HepG2 (cell line): ENCODE data around the gene DDX60. TPM values are rescaled to one million over a fixed set of nuclear protein-coding genes. Genes with fewer than 3 reads are reported as not detected.

Source experiments
- ATAC-seq: fragments of 200-7000 bp; cut with Tn5 transposase; 3 replicates; pipeline ENCODE4 v1.9.1; 2020; ENCODE audit warnings: mild to moderate bottlenecking, moderate library complexity
- BruUV-seq: library from RNA; stranded (reverse); fragments of 400-500 nt; replicated peaks from 2 replicates; lab custom pipeline; 2021; lab: Mats Ljungman, UMichigan
- CTCF ChIA-PET: fragments of 300-600 bp; formaldehyde crosslinking; extraction: SDS; loops from one replicate; lab custom pipeline; 2021; ENCODE audit warnings: low total read pairs, inconsistent platforms, low intra/inter-chr PET ratio; lab: Yijun Ruan, JAX
- POLR2A ChIA-PET: fragments of 350-600 bp; sonication (Branson Sonifier 250); formaldehyde crosslinking; loops from one replicate; lab custom pipeline; 2020; ENCODE audit warnings: antibody characterized with exemption, inconsistent platforms; lab: Yijun Ruan, JAX
- DNase-seq: peaks from one replicate; pipeline ENCODE4 v3.0.0-alpha.2; 2015; ENCODE audit warnings: low spot score
- FAIRE-seq: peaks from 3 replicates; lab custom pipeline; 2011; peaks lifted over from hg19 to GRCh38; lab: Jason Lieb, UNC
- H2AFZ ChIP-seq: one replicate; pipeline ENCODE4 v1.6.1; 2011; ENCODE audit warnings: low read length, inconsistent platforms
- H3K27ac ChIP-seq: fragments of 300-600 bp; 3 replicates; pipeline ENCODE4 v1.8.0; 2011; ENCODE audit warnings: mixed run types, mild to moderate bottlenecking, mixed read lengths, low read length, inconsistent platforms; ENCODE audit not compliant: insufficient read depth; ENCODE audit errors: extremely low read length
- H3K27me3 ChIP-seq, 2 experiments: fragments of 200-600 bp in 1 of 2; 2 replicates in 1 of 2; 3 replicates in 1 of 2; pipeline versions ENCODE4 v1.6.0 to v1.8.0; 2011; ENCODE audit warnings: low read length in 2 of 2, mild to moderate bottlenecking in 2 of 2, moderate library complexity in 2 of 2, inconsistent platforms in 1 of 2; ENCODE audit not compliant: insufficient read depth in 2 of 2, control insufficient read depth in 1 of 2
- H3K36me3 ChIP-seq, 2 experiments: fragments of 200-600 bp in 1 of 2; replicated peaks in 1 of 2; 2 replicates in 1 of 2; 3 replicates in 1 of 2; pipeline versions ENCODE4 v1.5.1 to v1.8.0; 2011; ENCODE audit warnings: low read length in 2 of 2, inconsistent platforms in 1 of 2; ENCODE audit not compliant: insufficient read depth in 2 of 2, control insufficient read depth in 1 of 2
- H3K4me1 ChIP-seq: 2 replicates; pipeline ENCODE4 v1.5.1; 2012; ENCODE audit warnings: low read length, inconsistent platforms; ENCODE audit not compliant: insufficient read depth
- H3K4me2 ChIP-seq: 2 replicates; pipeline ENCODE4 v1.6.0; 2011; ENCODE audit warnings: low read depth, low read length, inconsistent platforms
- H3K4me3 ChIP-seq, 3 experiments: fragments of 200-600 bp in 1 of 3; sonication (generic), shearing (Covaris generic) in 1 of 3; replicated peaks in 1 of 3; 2 replicates each; pipeline ENCODE4 v1.5.1; 2011 to 2016; ENCODE audit warnings: low read length in 3 of 3, inconsistent platforms in 2 of 3, low read depth in 2 of 3, mild to moderate bottlenecking in 2 of 3, control low read depth in 1 of 3, mixed read lengths in 1 of 3; ENCODE audit not compliant: insufficient read depth in 1 of 3
- H3K79me2 ChIP-seq: one replicate; pipeline ENCODE4 v1.6.1; 2011; ENCODE audit warnings: low read length, inconsistent platforms; ENCODE audit not compliant: insufficient read depth
- H3K9ac ChIP-seq: 2 replicates; pipeline ENCODE4 v1.6.0; 2011; ENCODE audit warnings: mild to moderate bottlenecking, low read depth, low read length, inconsistent platforms; ENCODE audit not compliant: insufficient read depth
- H3K9me3 ChIP-seq: 2 replicates; pipeline ENCODE4 v1.5.1; 2012; ENCODE audit warnings: mild to moderate bottlenecking, low read length
- H4K20me1 ChIP-seq: 2 replicates; pipeline ENCODE4 v1.6.0; 2011; ENCODE audit warnings: inconsistent platforms, mild to moderate bottlenecking, low read length, moderate library complexity; ENCODE audit not compliant: insufficient read depth
- AGO1 ChIP-seq: fragments of 200-400 bp; formaldehyde crosslinking; IDR thresholded peaks from 2 replicates; pipeline ENCODE4 v1.6.1; 2017; ENCODE audit warnings: mild to moderate bottlenecking, low read depth, low read length, moderate library complexity; ENCODE audit not compliant: poor library complexity, severe bottlenecking
- CENPBD1 ChIP-seq: sonication (generic); formaldehyde crosslinking; IDR thresholded peaks from 2 replicates; pipeline ENCODE4 v1.8.0; 2022; ENCODE audit warnings: missing genetic modification reagents, low read depth, mild to moderate bottlenecking, borderline replicate concordance
- DPF2 ChIP-seq: sonication (generic); formaldehyde crosslinking; IDR thresholded peaks from 2 replicates; pipeline ENCODE4 v1.4.0; 2020; ENCODE audit warnings: mild to moderate bottlenecking, low read depth, missing genetic modification reagents, borderline replicate concordance
- GPN1 ChIP-seq: sonication (generic); formaldehyde crosslinking; IDR thresholded peaks from 2 replicates; pipeline ENCODE4 v1.5.1; 2020; ENCODE audit warnings: missing genetic modification reagents, borderline replicate concordance
- HMG20A ChIP-seq: IDR thresholded peaks from 2 replicates; pipeline ENCODE4 v1.6.1; 2016; ENCODE audit warnings: borderline replicate concordance
- LCORL ChIP-seq, 2 experiments: fragments of 450-650 bp in 1 of 2; sonication (generic) in 1 of 2; formaldehyde crosslinking in 1 of 2; IDR thresholded peaks; 2 replicates each; pipeline versions ENCODE4 v1.5.0 to v1.6.1; 2017 to 2020; ENCODE audit warnings: antibody characterized with exemption in 1 of 2, missing genetic modification reagents in 1 of 2
- RARG ChIP-seq: sonication (generic); formaldehyde crosslinking; IDR thresholded peaks from 2 replicates; pipeline ENCODE4 v1.4.0; 2020; ENCODE audit warnings: low read depth, mild to moderate bottlenecking, missing genetic modification reagents
- REST ChIP-seq, 2 experiments: IDR thresholded peaks; 2 replicates each; pipeline ENCODE4 v1.6.1; 2011 to 2012; ENCODE audit warnings: low read length in 2 of 2, borderline replicate concordance in 1 of 2, low read depth in 1 of 2, mild to moderate bottlenecking in 1 of 2, moderate library complexity in 1 of 2
- U2AF1 ChIP-seq: fragments of 200-400 bp; formaldehyde crosslinking; optimal IDR thresholded peaks from 2 replicates; pipeline ENCODE3; 2017; ENCODE audit warnings: mild to moderate bottlenecking, low read depth, low read length
- ZNF326 ChIP-seq: sonication (generic); formaldehyde crosslinking; IDR thresholded peaks from 2 replicates; pipeline ENCODE4 v1.4.0; 2020; ENCODE audit warnings: missing genetic modification reagents, borderline replicate concordance
- ZNF33B ChIP-seq: sonication (generic); formaldehyde crosslinking; IDR thresholded peaks from 2 replicates; pipeline ENCODE4 v1.5.1; 2020; ENCODE audit warnings: mild to moderate bottlenecking, missing genetic modification reagents
- ZNF460 ChIP-seq: sonication (generic); formaldehyde crosslinking; IDR thresholded peaks from 2 replicates; pipeline ENCODE4 v1.5.1; 2020; ENCODE audit warnings: missing genetic modification reagents, mild to moderate bottlenecking, borderline replicate concordance
- ZNF557 ChIP-seq: sonication (generic); formaldehyde crosslinking; IDR thresholded peaks from 2 replicates; pipeline ENCODE4 v1.4.0; 2020; ENCODE audit warnings: missing genetic modification reagents
- ZNF572 ChIP-seq: sonication (generic); formaldehyde crosslinking; IDR thresholded peaks from 2 replicates; pipeline ENCODE4 v1.5.1; 2020; ENCODE audit warnings: mild to moderate bottlenecking, missing genetic modification reagents
- ZNF713 ChIP-seq: sonication (generic); formaldehyde crosslinking; IDR thresholded peaks from 2 replicates; pipeline ENCODE4 v1.4.0; 2020; ENCODE audit warnings: mild to moderate bottlenecking, missing genetic modification reagents
- ZNF891 ChIP-seq: sonication (generic); formaldehyde crosslinking; IDR thresholded peaks from 2 replicates; pipeline ENCODE4 v1.5.0; 2020; ENCODE audit warnings: mild to moderate bottlenecking, missing genetic modification reagents
- WGBS: methylation state at CpG from one replicate; pipeline ENCODE4 v1.1.6; 2017; ENCODE audit warnings: low lambda C conversion rate; 5-methylcytosine and 5-hydroxymethylcytosine counted together
- in situ Hi-C: cut with HindIII; loops from 2 replicates; pipeline ENCODE4 v1.10.0; 2017; ENCODE audit warnings: low pct_unique_long_range_greater_than_20kb; ENCODE audit not compliant: extremely low pct_ligation_motif_present
- intact Hi-C: fragments of 100-400 bp; cut with micrococcal nuclease; formaldehyde crosslinking; loops from one replicate; pipeline ENCODE4 v1.10.0; 2022; ENCODE audit not compliant: unreplicated experiment
- polyA plus RNA-seq, 8 experiments: library from polyadenylated mRNA; depleted of rRNA in 3 of 8; stranded (reverse) in 7 of 8; unstranded in 1 of 8; fragments of >200 nt; fragmentation: Illumina TruSeq in 4 of 8; extraction: Trizol in 4 of 8; gene quantifications; 2 replicates each; pipeline versions ENCODE4 v1.2.1 to v1.2.3, GENCODE V29; 2011 to 2016; ENCODE audit warnings: low read depth in 4 of 8, missing spikeins in 1 of 8, mixed read lengths in 1 of 8; ENCODE audit not compliant: insufficient read depth in 1 of 8
- total RNA-seq, 5 experiments: library from RNA; depleted of rRNA; stranded (reverse); fragments of >200 nt; fragmentation: Illumina TruSeq; extraction: Trizol; gene quantifications; 2 replicates each; pipeline ENCODE4 v1.2.3, GENCODE V29; 2016; ENCODE audit warnings: low read depth in 1 of 5

Gene DDX60
- total and polyA plus RNA-seq, 2 of the 13 experiments (the other 11 are each of a cell fraction or from before 2014, with no cell fraction given): 0.35 TPM; not detected in 1

GRCh38 chr4:168199260-168199957 is 119.1 kb downstream of the DDX60 start:
- CTCF ChIA-PET: no interaction called here
- in situ Hi-C loops (loop anchor here (25.0 kb wide), 2 partner anchors 713 to 1288 kb away; no protein-coding TSS in a partner anchor), intact Hi-C loops (no loop called here)

More at GRCh38 chr4:168199260-168199957, 119.1 kb downstream of the DDX60 start:
- BruUV-seq: no TSS peak
- Histone ChIP-seq H3K36me3 (no peaks in the 10 kb centered on the region), H2AFZ (no peak overlapping the region), H3K4me1 (no peaks in the 10 kb centered on the region), H3K79me2 (no peaks in the 10 kb centered on the region), H3K4me3 (no peak overlapping the region), H3K4me2 (no peak overlapping the region), H3K27ac (no peak overlapping the region), H3K9me3 (peaks cover 25% of the 10 kb centered on the region), H3K9ac (no peak overlapping the region), H4K20me1 (no peaks in the 10 kb centered on the region), H3K27me3 (no peaks in the 10 kb centered on the region; a peak in 1 of 5 replicates)
- WGBS: 0% methylated on average over 4 of the region's 4 CpGs
- FAIRE-seq: no peak
- DNase-seq: no peak
- no peak for TF ChIP-seq ZNF33B (CRISPR knock-in tag)
- no peak for TF ChIP-seq ZNF326 (CRISPR knock-in tag)
- no peak for TF ChIP-seq RARG (CRISPR knock-in tag)
- no peak for TF ChIP-seq ZNF572 (CRISPR knock-in tag)
- no peak for TF ChIP-seq LCORL (IDR thresholded peaks at IDR 0.05)
- TF ChIP-seq LCORL (CRISPR knock-in tag; IDR thresholded peaks at IDR 0.05): no peak
- TF ChIP-seq U2AF1: no peak
- no peak for TF ChIP-seq REST (IDR thresholded peaks at IDR 0.05; ENCODE audit: borderline replicate concordance in 1 of 2, low read depth in 1 of 2, low read length in 2 of 2)
- no peak for TF ChIP-seq DPF2 (CRISPR knock-in tag)
- TF ChIP-seq ZNF713: no peak
- no peak for TF ChIP-seq CENPBD1 (CRISPR knock-in tag)
- no peak for TF ChIP-seq ZNF460 (CRISPR knock-in tag)
- no peak for TF ChIP-seq ZNF557 (CRISPR knock-in tag)
- no peak for TF ChIP-seq ZNF891 (CRISPR knock-in tag)
- no peak for TF ChIP-seq GPN1 (CRISPR knock-in tag)
- no peak for TF ChIP-seq HMG20A
- no peak for TF ChIP-seq AGO1
- POLR2A ChIA-PET: no interaction called here
- no peak for ATAC-seq
